ENCODE data around the gene MRTFA. TPM values are rescaled to one million over a fixed set of nuclear protein-coding genes. Genes with fewer than 3 reads are reported as not detected.

The MRTFA gene
- total and polyA plus RNA-seq, 4 donors, result 7.5 to 22.0 (median 9.6) TPM

- no peaks in the 10 kb centered on the region for H3K27me3 ChIP-seq (ENCODE audit: control insufficient read depth in 4 of 4, insufficient read depth in 4 of 4, low read length in 3 of 4)
- no peak overlapping the region for H3K27ac ChIP-seq (ENCODE audit: low read depth in 1 of 2, low read length in 2 of 2)
- TF ChIP-seq FOXA1 (IDR thresholded peaks at IDR 0.05), result no peak
- TF ChIP-seq YY1 (IDR thresholded peaks at IDR 0.05), result no peak
- no peak for TF ChIP-seq GABPA (IDR thresholded peaks at IDR 0.05 in 1 of 2, conservative IDR thresholded peaks at IDR 0.05 in 1 of 2)
- no peak for TF ChIP-seq JUND (IDR thresholded peaks at IDR 0.05)
- TF ChIP-seq ZBTB33 (IDR thresholded peaks at IDR 0.05), result no peak
- no peak for TF ChIP-seq FOXA2 (IDR thresholded peaks at IDR 0.05)
- no peak for TF ChIP-seq RAD21 (IDR thresholded peaks at IDR 0.05)
- DNase-seq (ENCODE audit: low spot score), result no peak
- H3K4me3 ChIP-seq (ENCODE audit: low read depth in 1 of 3, low read length in 3 of 3), result no peak overlapping the region
- H3K4me1 ChIP-seq (ENCODE audit: control insufficient read depth in 4 of 4, insufficient read depth in 4 of 4, low read length in 3 of 4), result peaks cover 0 to 4% (median 0%) of the 10 kb centered on the region in 4 donors
- H3K36me3 ChIP-seq (ENCODE audit: control insufficient read depth in 4 of 4, insufficient read depth in 3 of 4, low read depth in 1 of 4, low read length in 3 of 4), result peaks cover 10 to 53% (median 15%) of the 10 kb centered on the region in 4 donors
- H3K9ac ChIP-seq (ENCODE audit: low read depth in 1 of 2, low read length in 2 of 2), result no peak overlapping the region
- no peaks in the 10 kb centered on the region for H3K9me3 ChIP-seq (ENCODE audit: control insufficient read depth in 4 of 4, low read length in 3 of 4)
- 91% methylated on average over 42 of the region's 42 CpGs for WGBS
These were observed 217.9 kb downstream of the MRTFA start for GRCh38 chr22:40418366-40419201.

DNA sequence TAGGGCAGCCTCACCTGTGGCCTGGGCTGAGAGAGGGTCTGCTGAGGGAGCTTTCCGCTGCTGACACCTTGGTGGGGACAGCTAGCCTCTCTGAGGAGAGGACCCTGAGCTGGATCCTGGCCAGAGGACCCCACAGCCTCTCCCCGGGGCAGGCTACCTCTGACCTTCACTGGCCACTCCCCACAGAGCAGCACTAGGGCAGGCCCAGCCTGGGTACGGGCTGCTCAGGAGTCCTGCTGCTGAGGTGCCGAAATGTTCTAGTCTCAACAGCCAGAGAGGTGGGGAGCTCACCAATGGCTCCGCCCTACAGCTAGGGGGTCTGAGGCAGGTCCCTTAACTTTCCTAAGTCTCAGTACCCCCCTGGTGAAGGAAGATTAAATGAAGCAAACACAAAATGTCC lies 218.6 kb downstream of the MRTFA start:
- Histone ChIP-seq H3K9ac (ENCODE audit: low read depth in 1 of 2, low read length in 2 of 2) (no peak overlapping the region), H3K4me1 (ENCODE audit: control insufficient read depth in 4 of 4, insufficient read depth in 4 of 4, low read length in 3 of 4) (peaks cover 0 to 4% (median 0%) of the 10 kb centered on the region in 4 donors), H3K4me3 (ENCODE audit: low read depth in 1 of 3, low read length in 3 of 3) (no peak overlapping the region), H3K27me3 (ENCODE audit: control insufficient read depth in 4 of 4, insufficient read depth in 4 of 4, low read length in 3 of 4) (no peaks in the 10 kb centered on the region), H3K36me3 (ENCODE audit: control insufficient read depth in 4 of 4, insufficient read depth in 3 of 4, low read depth in 1 of 4, low read length in 3 of 4) (peaks cover 4 to 46% (median 15%) of the 10 kb centered on the region in 4 donors), H3K27ac (ENCODE audit: low read depth in 1 of 2, low read length in 2 of 2) (no peak overlapping the region), H3K9me3 (ENCODE audit: control insufficient read depth in 4 of 4, low read length in 3 of 4) (no peaks in the 10 kb centered on the region)
- no peak for DNase-seq (ENCODE audit: low spot score)
- 98% methylated on average over 5 of the region's 5 CpGs for WGBS
- TF ChIP-seq NR2F2 (IDR thresholded peaks at IDR 0.05) (no peak), GABPA (IDR thresholded peaks at IDR 0.05 in 1 of 2, conservative IDR thresholded peaks at IDR 0.05 in 1 of 2) (no peak), ZBTB33 (IDR thresholded peaks at IDR 0.05) (no peak), RXRA (IDR thresholded peaks at IDR 0.05) (no peak), YY1 (IDR thresholded peaks at IDR 0.05) (no peak), ATF3 (IDR thresholded peaks at IDR 0.05) (no peak), SP1 (IDR thresholded peaks at IDR 0.05) (no peak), JUND (IDR thresholded peaks at IDR 0.05) (no peak), HNF4G (IDR thresholded peaks at IDR 0.05) (no peak), FOXA2 (IDR thresholded peaks at IDR 0.05) (no peak), REST (IDR thresholded peaks at IDR 0.05) (no peak), FOXA1 (IDR thresholded peaks at IDR 0.05) (no peak), MAX (IDR thresholded peaks at IDR 0.05) (no peak), HNF4A (conservative IDR thresholded peaks at IDR 0.05) (no peak)
